ENCODE data around the gene THG1L. TPM values are rescaled to one million over a fixed set of nuclear protein-coding genes. Genes with fewer than 3 reads are reported as not detected.

Gene THG1L
- total RNA-seq, 1 donor from 2014 or later = 0.32 TPM

- H3K27me3 ChIP-seq = no peaks in the 10 kb centered on the region
- H3K27ac ChIP-seq = no peak overlapping the region
- no peak for DNase-seq (ENCODE audit: low spot score in 2 of 2)
- intact Hi-C loops (cut with DNase I) = no loop called here
- H3K36me3 ChIP-seq = no peaks in the 10 kb centered on the region
- no peak for TF ChIP-seq CTCF (IDR thresholded peaks at IDR 0.05)
- no peaks in the 10 kb centered on the region for H3K4me1 ChIP-seq
- no peaks in the 10 kb centered on the region for H3K9me3 ChIP-seq
- no peak overlapping the region for H3K4me3 ChIP-seq
Observed at GRCh38 chr5:157766902-157767301, 35.7 kb downstream of the THG1L start.

- H3K4me3 ChIP-seq = no peak overlapping the region
- no peaks in the 10 kb centered on the region for H3K36me3 ChIP-seq
- H3K9me3 ChIP-seq = no peaks in the 10 kb centered on the region
- no peak for TF ChIP-seq CTCF (IDR thresholded peaks at IDR 0.05)
- DNase-seq (ENCODE audit: low spot score in 2 of 2) = no peak
- no peaks in the 10 kb centered on the region for H3K4me1 ChIP-seq
- intact Hi-C loops (cut with DNase I) = no loop called here
- H3K27ac ChIP-seq = no peak overlapping the region
- H3K27me3 ChIP-seq = no peaks in the 10 kb centered on the region
Observed at GRCh38 chr5:157767689-157768088, 36.5 kb downstream of the THG1L start.

GRCh38 chr5:157770665-157771064 lies 39.4 kb downstream of the THG1L start:
- no peak for TF ChIP-seq CTCF (IDR thresholded peaks at IDR 0.05)
- Histone ChIP-seq H3K27ac (no peak overlapping the region), H3K9me3 (no peaks in the 10 kb centered on the region), H3K4me3 (no peak overlapping the region), H3K4me1 (no peaks in the 10 kb centered on the region), H3K27me3 (no peaks in the 10 kb centered on the region), H3K36me3 (no peaks in the 10 kb centered on the region)
- intact Hi-C loops (cut with DNase I) = no loop called here
- DNase-seq (ENCODE audit: low spot score in 2 of 2) = no peak

- Histone ChIP-seq H3K36me3 (no peaks in the 10 kb centered on the region), H3K9me3 (no peaks in the 10 kb centered on the region), H3K27ac (no peak overlapping the region), H3K27me3 (no peaks in the 10 kb centered on the region), H3K4me3 (no peak overlapping the region), H3K4me1 (no peaks in the 10 kb centered on the region)
- DNase-seq (ENCODE audit: low spot score in 2 of 2) = no peak
- intact Hi-C loops (cut with DNase I) = no loop called here
- TF ChIP-seq CTCF (IDR thresholded peaks at IDR 0.05) = no peak
Observed at GRCh38 chr5:157772127-157772526, 40.9 kb downstream of the THG1L start.

- intact Hi-C loops (cut with DNase I) = no loop called here
- DNase-seq (ENCODE audit: low spot score in 2 of 2) = no peak
- Histone ChIP-seq H3K4me1 (no peaks in the 10 kb centered on the region), H3K27me3 (no peaks in the 10 kb centered on the region), H3K9me3 (no peaks in the 10 kb centered on the region), H3K4me3 (no peak overlapping the region), H3K36me3 (no peaks in the 10 kb centered on the region), H3K27ac (no peak overlapping the region)
- no peak for TF ChIP-seq CTCF (IDR thresholded peaks at IDR 0.05)
Observed at GRCh38 chr5:157778121-157778805, 47.0 kb downstream of the THG1L start.

GRCh38 chr5:157779221-157779620 lies 48.0 kb downstream of the THG1L start:
- no peak overlapping the region for H3K4me3 ChIP-seq
- no peaks in the 10 kb centered on the region for H3K27me3 ChIP-seq
- no peaks in the 10 kb centered on the region for H3K9me3 ChIP-seq
- no peak for DNase-seq (ENCODE audit: low spot score in 2 of 2)
- TF ChIP-seq CTCF (IDR thresholded peaks at IDR 0.05) = no peak
- intact Hi-C loops (cut with DNase I) = no loop called here
- no peak overlapping the region for H3K27ac ChIP-seq
- no peaks in the 10 kb centered on the region for H3K4me1 ChIP-seq
- no peaks in the 10 kb centered on the region for H3K36me3 ChIP-seq
